ENCODE measurements around the gene ZNF580.

DNA sequence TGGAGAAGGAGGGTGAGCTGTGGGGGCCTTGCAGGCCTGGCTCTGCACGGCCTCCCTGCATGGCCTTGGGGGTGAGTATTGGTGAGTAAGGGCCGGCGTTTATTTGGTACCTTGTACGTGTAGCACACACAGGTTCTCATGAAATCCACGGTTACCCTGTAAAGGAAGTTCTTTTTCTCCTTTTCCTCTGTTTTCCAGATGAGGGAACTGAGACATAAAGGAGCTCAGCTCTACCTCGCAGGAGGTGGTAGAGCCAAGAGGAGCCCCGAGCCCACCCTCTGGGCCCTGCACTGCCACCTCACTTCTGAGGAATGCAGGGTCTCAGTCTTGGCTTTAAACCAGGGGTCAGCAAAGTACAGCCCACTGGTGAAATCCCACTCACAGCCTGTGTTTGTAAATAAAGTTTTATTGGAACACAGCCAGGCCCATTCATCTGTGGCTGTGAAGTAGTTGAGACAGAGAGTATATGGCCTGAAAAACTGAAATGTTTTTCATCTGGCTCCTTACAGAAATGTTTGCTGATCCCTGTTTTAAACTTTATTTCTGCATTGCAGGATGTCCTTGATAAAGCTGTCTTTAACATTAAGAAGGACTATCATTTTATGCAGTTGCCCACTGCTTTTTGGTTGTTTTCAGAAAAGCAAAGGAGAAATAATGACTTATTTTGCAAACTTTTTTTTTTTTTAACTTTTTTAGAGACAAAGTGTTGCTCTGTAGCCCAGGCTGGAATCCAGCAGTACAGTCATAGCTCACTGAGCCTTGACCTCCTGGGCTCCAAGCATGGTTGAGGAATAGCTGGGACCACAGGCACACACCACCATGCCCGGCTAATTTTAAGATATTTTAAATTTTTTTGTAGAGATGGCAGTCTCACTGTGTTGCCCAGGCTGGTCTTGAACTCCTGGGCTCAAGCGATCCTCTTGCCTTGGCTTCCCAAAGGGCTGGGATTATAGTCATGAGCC lies 40.6 kb downstream of the ZNF580 start:
- TF ChIP-seq, protein P1, sequence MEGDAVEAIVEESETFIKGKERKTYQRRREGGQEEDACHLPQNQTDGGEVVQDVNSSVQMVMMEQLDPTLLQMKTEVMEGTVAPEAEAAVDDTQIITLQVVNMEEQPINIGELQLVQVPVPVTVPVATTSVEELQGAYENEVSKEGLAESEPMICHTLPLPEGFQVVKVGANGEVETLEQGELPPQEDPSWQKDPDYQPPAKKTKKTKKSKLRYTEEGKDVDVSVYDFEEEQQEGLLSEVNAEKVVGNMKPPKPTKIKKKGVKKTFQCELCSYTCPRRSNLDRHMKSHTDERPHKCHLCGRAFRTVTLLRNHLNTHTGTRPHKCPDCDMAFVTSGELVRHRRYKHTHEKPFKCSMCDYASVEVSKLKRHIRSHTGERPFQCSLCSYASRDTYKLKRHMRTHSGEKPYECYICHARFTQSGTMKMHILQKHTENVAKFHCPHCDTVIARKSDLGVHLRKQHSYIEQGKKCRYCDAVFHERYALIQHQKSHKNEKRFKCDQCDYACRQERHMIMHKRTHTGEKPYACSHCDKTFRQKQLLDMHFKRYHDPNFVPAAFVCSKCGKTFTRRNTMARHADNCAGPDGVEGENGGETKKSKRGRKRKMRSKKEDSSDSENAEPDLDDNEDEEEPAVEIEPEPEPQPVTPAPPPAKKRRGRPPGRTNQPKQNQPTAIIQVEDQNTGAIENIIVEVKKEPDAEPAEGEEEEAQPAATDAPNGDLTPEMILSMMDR (IDR thresholded peaks at IDR 0.05) = no peak
- no peak for TF ChIP-seq EZH2phosphoT487 (IDR thresholded peaks at IDR 0.05)

Measured in neural progenitor cell (in vitro differentiated cells).